Measurements from ENCODE around the gene LIMCH1. TPM values are rescaled to one million over a fixed set of nuclear protein-coding genes. Genes with fewer than 3 reads are reported as not detected.

LIMCH1 gene
- total RNA-seq, 1 donor from 2014 or later, result 3.4 TPM

Other genes starting within 250 kb of the LIMCH1 start
- not detected in 2 replicates for gene PHOX2B, start 210.6 kb downstream of the LIMCH1 start, total RNA-seq